MM.1S (cell line): Measurements from ENCODE around the gene DTNB.

Experiments
- CTCF ChIP-seq: fragments of 300-600 bp; sonication (generic); IDR thresholded peaks from 2 replicates; pipeline ENCODE4 v1.5.1; 2016; ENCODE audit warnings: antibody characterized with exemption, low read length, mixed read lengths
- EZH2 ChIP-seq: fragments of 300-600 bp; sonication (generic); optimal IDR thresholded peaks from 2 replicates; pipeline ENCODE3; 2017; ENCODE audit warnings: low read depth, mild to moderate bottlenecking, antibody characterized with exemption, low read length, mixed read lengths
- EZH2phosphoT487 ChIP-seq: fragments of 300-600 bp; sonication (generic); IDR thresholded peaks from 2 replicates; pipeline ENCODE4 v1.6.1; 2018; ENCODE audit warnings: antibody characterized with exemption, low read length

- TF ChIP-seq CTCF (no peak), EZH2 (no peak), EZH2phosphoT487 (no peak)
Measured at GRCh38 chr2:25363733-25364132, 309.6 kb downstream of the DTNB start.
